ENCODE data around the gene NECAP2. TPM values are rescaled to one million over a fixed set of nuclear protein-coding genes. Genes with fewer than 3 reads are reported as not detected.
A peak's percentile ranks its signal among the peaks of the same experiment; 100 is the strongest.
"Not testable (repeated sequence)": the region's sequence is repeated elsewhere in the genome, so short reads cannot be mapped to it uniquely, and the experiment has no call there.

The NECAP2 gene
- total and polyA plus RNA-seq, 2 donors = 91.7 to 97.7 TPM

DNA sequence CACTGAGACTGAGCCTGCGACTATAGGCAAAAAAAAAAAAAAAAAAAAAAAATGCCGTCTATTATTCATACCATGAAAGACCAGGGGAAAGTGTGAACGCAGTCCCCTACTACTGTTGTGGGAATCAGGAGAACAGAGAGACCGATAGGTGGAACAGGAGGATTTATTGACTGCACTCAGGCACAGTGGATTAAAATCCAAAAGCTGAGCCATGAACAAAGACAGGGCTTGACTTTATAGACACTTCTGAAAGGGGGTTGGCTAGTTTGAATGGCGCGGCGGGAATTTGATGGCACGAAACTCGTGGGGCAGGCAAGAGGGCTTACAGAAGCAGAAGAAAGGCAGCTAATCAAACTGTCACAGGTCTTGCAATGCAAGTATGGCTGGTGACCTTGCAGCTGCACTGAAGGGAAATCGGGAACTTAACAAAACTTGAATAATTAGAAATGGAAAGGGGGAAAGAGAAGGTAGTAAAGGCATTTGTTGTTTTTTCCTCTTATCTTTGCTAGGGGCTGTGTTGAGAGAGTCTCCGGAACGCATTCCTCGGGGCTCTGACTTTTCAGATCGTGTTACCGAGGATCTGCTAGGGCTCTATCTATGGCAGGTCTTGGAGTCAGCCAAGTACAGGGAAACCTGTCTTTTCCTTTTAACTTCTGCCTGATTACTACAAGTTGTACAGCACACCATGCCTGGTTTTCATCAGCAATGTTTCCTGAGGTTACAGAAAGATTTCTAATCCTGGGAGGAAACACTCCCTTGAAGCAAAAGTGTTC lies 66.0 kb downstream of the NECAP2 start:
- not testable (repeated sequence) for H3K4me3 ChIP-seq (ENCODE audit: low read length in 2 of 2); H3K27me3 ChIP-seq (ENCODE audit: control insufficient read depth in 2 of 2, insufficient read depth in 1 of 2, low read length in 1 of 2); H3K9me3 ChIP-seq (ENCODE audit: control insufficient read depth in 2 of 2, insufficient read depth in 1 of 2, low read length in 1 of 2); H3K36me3 ChIP-seq (ENCODE audit: control insufficient read depth in 2 of 2, insufficient read depth in 2 of 2, low read length in 1 of 2); H3K4me1 ChIP-seq (ENCODE audit: control insufficient read depth in 2 of 2, insufficient read depth in 2 of 2, low read length in 2 of 2); H3K27ac ChIP-seq (ENCODE audit: low read depth in 1 of 2, low read length in 1 of 2); DNase-seq (ENCODE audit: low read depth in 6 of 9, low spot score in 9 of 9)
- 85% methylated on average over 15 of the region's 15 CpGs for WGBS

DNA sequence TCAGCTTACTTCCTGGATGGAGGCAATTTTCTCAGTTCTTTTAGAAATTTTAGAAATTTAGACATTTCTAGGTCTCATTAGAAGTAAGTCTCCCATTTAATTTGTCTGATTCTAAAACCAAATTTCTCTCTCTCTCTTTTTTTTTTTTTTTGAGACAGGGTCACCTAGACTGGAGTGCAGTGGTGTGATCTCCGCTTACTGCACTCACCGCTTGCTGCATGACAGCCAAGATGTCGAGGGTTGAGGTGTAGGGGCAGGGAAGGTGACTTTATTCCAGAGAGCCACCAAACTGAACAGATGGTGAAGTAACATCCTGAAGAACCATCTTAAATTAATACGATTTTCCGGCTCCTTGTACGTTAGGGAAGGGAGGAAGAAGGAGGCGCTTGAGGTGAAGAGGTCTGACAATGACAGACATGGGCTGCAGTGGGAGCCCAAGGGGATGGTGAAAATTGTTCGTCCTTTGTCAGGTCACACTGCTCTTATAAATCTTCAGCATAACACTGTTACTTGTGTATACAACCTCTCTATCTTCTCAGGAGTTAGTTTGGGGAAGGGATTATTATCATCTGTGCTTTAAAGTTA lies 68.4 kb downstream of the NECAP2 start:
- H3K27ac ChIP-seq (ENCODE audit: low read depth in 1 of 2, low read length in 1 of 2); H3K4me1 ChIP-seq (ENCODE audit: control insufficient read depth in 2 of 2, insufficient read depth in 2 of 2, low read length in 2 of 2); H3K4me3 ChIP-seq (ENCODE audit: low read length in 2 of 2); H3K27me3 ChIP-seq (ENCODE audit: control insufficient read depth in 2 of 2, insufficient read depth in 1 of 2, low read length in 1 of 2); H3K9me3 ChIP-seq (ENCODE audit: control insufficient read depth in 2 of 2, insufficient read depth in 1 of 2, low read length in 1 of 2); H3K36me3 ChIP-seq (ENCODE audit: control insufficient read depth in 2 of 2, insufficient read depth in 2 of 2, low read length in 1 of 2): not testable (repeated sequence)
- WGBS = 93% methylated on average over 8 of the region's 8 CpGs
- peak in 5 of 9 donors; percentile 17 to 62 (median 33) for DNase-seq (ENCODE audit: low read depth in 6 of 9, low spot score in 9 of 9)

Other genes starting within 250 kb of the NECAP2 start
- 2.2 TPM for gene ARHGEF19, start 228.1 kb upstream of the NECAP2 start, total RNA-seq
- gene ARHGEF19, start 228.1 kb upstream of the NECAP2 start, polyA plus RNA-seq = 9.6 TPM
- gene CPLANE2, start 203.5 kb upstream of the NECAP2 start, total RNA-seq = 4.2 TPM
- gene CPLANE2, start 203.5 kb upstream of the NECAP2 start, polyA plus RNA-seq = 4.0 TPM
- gene FBXO42, start 88.2 kb upstream of the NECAP2 start, total RNA-seq = 12.4 TPM
- gene FBXO42, start 88.2 kb upstream of the NECAP2 start, polyA plus RNA-seq = 20.8 TPM
- 46.5 TPM for gene SZRD1, start 73.5 kb upstream of the NECAP2 start, total RNA-seq
- gene SZRD1, start 73.5 kb upstream of the NECAP2 start, polyA plus RNA-seq = 50.8 TPM
- not detected for gene SPATA21, start 3.3 kb upstream of the NECAP2 start, total RNA-seq
- 0.25 TPM for gene SPATA21, start 3.3 kb upstream of the NECAP2 start, polyA plus RNA-seq
- gene RNU1-1, start 73.6 kb downstream of the NECAP2 start, total RNA-seq = 17,380 TPM
- not detected for gene RNU1-1, start 73.6 kb downstream of the NECAP2 start, polyA plus RNA-seq
- gene NBPF1, start 172.8 kb downstream of the NECAP2 start, total RNA-seq = 7.2 TPM
- gene NBPF1, start 172.8 kb downstream of the NECAP2 start, polyA plus RNA-seq = 5.1 TPM
- 17,380 TPM for gene RNU1-3, start 226.2 kb downstream of the NECAP2 start, total RNA-seq
- not detected for gene RNU1-3, start 226.2 kb downstream of the NECAP2 start, polyA plus RNA-seq

Measured in thymus (tissue), 11 donors.